ENCODE results near the gene VAPB. TPM values are rescaled to one million over a fixed set of nuclear protein-coding genes. Genes with fewer than 3 reads are reported as not detected.

Gene VAPB
- total RNA-seq, 4 donors from 2014 or later: 37.8 to 53.3 (median 39.2) TPM

- DNase-seq: no peak
- no peak for TF ChIP-seq POLR2A (IDR thresholded peaks at IDR 0.05)
- TF ChIP-seq, protein P1, sequence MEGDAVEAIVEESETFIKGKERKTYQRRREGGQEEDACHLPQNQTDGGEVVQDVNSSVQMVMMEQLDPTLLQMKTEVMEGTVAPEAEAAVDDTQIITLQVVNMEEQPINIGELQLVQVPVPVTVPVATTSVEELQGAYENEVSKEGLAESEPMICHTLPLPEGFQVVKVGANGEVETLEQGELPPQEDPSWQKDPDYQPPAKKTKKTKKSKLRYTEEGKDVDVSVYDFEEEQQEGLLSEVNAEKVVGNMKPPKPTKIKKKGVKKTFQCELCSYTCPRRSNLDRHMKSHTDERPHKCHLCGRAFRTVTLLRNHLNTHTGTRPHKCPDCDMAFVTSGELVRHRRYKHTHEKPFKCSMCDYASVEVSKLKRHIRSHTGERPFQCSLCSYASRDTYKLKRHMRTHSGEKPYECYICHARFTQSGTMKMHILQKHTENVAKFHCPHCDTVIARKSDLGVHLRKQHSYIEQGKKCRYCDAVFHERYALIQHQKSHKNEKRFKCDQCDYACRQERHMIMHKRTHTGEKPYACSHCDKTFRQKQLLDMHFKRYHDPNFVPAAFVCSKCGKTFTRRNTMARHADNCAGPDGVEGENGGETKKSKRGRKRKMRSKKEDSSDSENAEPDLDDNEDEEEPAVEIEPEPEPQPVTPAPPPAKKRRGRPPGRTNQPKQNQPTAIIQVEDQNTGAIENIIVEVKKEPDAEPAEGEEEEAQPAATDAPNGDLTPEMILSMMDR (IDR thresholded peaks at IDR 0.05): no peak
- Histone ChIP-seq H3K27ac (no peak overlapping the region), H3K9me3 (no peaks in the 10 kb centered on the region), H3K36me3 (no peaks in the 10 kb centered on the region), H3K4me3 (replicated peaks in 1 of 3) (no peak overlapping the region), H3K4me1 (no peaks in the 10 kb centered on the region), H3K27me3 (no peaks in the 10 kb centered on the region)
- WGBS, 2 donors: 84 to 88% methylated on average over 13 to 23 of the region's 26 CpGs
- intact Hi-C loops (cut with DNase I): no loop called here
These were observed 82.5 kb downstream of the VAPB start for GRCh38 chr20:58471193-58472164.

DNA sequence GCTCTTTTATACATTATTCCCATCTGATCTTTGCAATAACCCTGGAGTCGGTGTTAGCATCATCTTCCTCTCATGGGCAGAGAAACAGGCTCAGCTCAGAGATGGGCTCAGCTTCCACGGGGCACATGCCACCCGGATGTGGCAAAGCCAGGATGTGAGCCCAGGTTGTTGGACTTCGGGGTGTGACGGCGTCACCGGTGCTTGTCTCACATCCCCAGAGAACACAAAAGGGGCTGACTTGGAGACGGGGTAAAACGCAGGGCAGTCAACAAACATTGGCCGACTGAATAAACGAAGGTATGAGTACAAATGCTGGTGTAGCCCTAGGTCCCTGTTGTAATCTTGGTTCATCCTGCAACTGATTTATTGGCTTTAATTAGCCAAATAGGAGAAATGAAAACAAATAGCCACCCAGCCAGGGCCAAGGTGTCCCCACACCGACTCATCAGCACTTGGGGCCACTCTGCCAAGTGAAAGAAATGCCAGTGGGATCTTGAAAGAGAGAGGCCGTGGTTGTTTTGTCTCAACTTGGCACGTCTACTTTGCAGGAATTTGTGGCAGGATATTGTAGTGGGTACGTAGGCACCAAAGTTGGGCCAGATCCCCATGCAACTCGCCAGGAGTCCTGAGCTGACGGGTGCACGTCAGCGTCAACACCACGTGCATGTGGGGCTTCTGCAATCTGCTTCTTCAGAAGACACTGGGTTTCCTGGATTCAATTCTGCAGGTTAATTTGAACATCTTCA is 83.4 kb downstream of the VAPB start:
- no peak for DNase-seq
- Histone ChIP-seq H3K4me1 (no peaks in the 10 kb centered on the region), H3K36me3 (no peaks in the 10 kb centered on the region), H3K27ac (no peak overlapping the region), H3K4me3 (replicated peaks in 1 of 3) (no peak overlapping the region), H3K27me3 (no peaks in the 10 kb centered on the region), H3K9me3 (no peaks in the 10 kb centered on the region)
- 90% methylated on average over 20 of the region's 20 CpGs for WGBS, 2 donors
- intact Hi-C loops (cut with DNase I): no loop called here
- TF ChIP-seq, protein P1 (IDR thresholded peaks at IDR 0.05): no peak
- TF ChIP-seq POLR2A (IDR thresholded peaks at IDR 0.05): no peak

DNA sequence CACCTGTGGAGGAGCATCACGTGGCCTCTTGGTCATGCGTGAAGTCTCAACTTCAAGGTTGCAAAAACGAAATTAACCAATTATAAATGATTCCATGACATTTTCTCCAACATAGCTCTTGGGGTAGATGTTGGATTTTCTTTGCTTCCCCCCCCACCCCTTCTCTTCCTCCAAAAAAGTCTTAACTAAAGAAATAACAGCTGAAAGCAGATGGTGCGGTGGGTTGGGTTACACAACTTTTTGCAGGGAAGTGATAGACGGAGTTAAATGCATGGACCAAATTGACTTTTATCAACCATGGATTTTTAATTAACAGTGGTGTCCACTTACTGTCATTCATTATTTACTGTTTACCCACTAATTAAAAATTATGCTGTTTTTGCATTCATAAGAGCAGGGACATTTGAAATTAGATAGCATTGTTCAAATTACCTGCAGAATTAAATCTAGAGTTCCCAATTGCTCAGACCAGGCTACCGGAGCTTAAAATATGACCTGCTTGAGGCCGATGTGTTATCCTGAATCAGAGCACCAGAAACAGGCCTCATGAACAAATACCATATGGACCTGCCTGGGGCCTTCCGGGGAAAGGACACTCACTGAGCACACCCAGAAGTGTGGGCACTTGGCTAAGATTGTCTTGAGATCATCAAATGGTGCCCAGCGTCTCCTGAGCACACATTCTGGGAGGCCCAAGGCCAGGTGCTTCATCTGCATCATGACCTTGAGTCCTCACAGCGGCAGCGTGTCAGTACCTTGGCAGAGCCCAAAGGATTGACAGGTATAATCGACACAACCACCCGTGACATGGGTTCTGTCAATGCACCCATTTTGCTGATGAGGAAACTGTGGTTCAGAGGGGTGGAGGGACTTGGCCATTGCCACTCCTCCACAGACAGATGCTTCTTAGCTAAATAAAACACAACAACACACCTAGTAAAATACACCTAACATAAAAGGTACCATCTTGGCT is 84.7 kb downstream of the VAPB start:
- intact Hi-C loops (cut with DNase I): no loop called here
- H3K27me3 ChIP-seq: no peaks in the 10 kb centered on the region
- H3K36me3 ChIP-seq: no peaks in the 10 kb centered on the region
- H3K4me3 ChIP-seq (replicated peaks in 1 of 3): no peak overlapping the region
- no peaks in the 10 kb centered on the region for H3K4me1 ChIP-seq
- H3K9me3 ChIP-seq: no peaks in the 10 kb centered on the region
- 88 to 89% methylated on average over 12 to 13 of the region's 13 CpGs for WGBS, 2 donors
- DNase-seq: peak; percentile 23 to 38
- TF ChIP-seq POLR2A (IDR thresholded peaks at IDR 0.05): no peak
- TF ChIP-seq, protein P1 (IDR thresholded peaks at IDR 0.05): no peak
- no peak overlapping the region for H3K27ac ChIP-seq

GRCh38 chr20:58475466-58475865 is 86.4 kb downstream of the VAPB start:
- DNase-seq: no peak
- Histone ChIP-seq H3K4me1 (no peaks in the 10 kb centered on the region), H3K27me3 (no peaks in the 10 kb centered on the region), H3K9me3 (no peaks in the 10 kb centered on the region), H3K27ac (no peak overlapping the region), H3K36me3 (no peaks in the 10 kb centered on the region), H3K4me3 (replicated peaks in 1 of 3) (no peak overlapping the region)
- TF ChIP-seq, protein P1 (IDR thresholded peaks at IDR 0.05): no peak
- no peak for TF ChIP-seq POLR2A (IDR thresholded peaks at IDR 0.05)
- 89 to 91% methylated on average over 10 of the region's 10 CpGs for WGBS, 2 donors
- intact Hi-C loops (cut with DNase I): no loop called here
